OCI-LY7 (cell line): ENCODE data around the gene C8G.

ENCODE experiments used
- CTCF ChIP-seq: fragments of 200-600 bp; sonication (generic); conservative IDR thresholded peaks from 2 replicates; pipeline ENCODE4 v1.5.1; 2014; ENCODE audit warnings: mild to moderate bottlenecking, antibody characterized with exemption, low read length, moderate library complexity, mixed read lengths
- EZH2phosphoT487 ChIP-seq: fragments of 200-600 bp; sonication (generic); IDR thresholded peaks from 2 replicates; pipeline ENCODE4 v1.6.1; 2018; ENCODE audit warnings: low read depth, borderline replicate concordance, mild to moderate bottlenecking, mixed run types, antibody characterized with exemption, low read length, moderate library complexity, mixed read lengths

- TF ChIP-seq CTCF = no peak
- no peak for TF ChIP-seq EZH2phosphoT487
Observed at GRCh38 chr9:136981588-136982231, 36.7 kb downstream of the C8G start.
